Fibroblast of lung (primary cell): ENCODE results near the gene TGM5. TPM values are rescaled to one million over a fixed set of nuclear protein-coding genes. Genes with fewer than 3 reads are reported as not detected.
A peak's percentile ranks its signal among the peaks of the same experiment; 100 is the strongest.

Experiments
- DNase-seq, 2 donors: peaks; one replicate each; pipeline versions ENCODE4 v3.0.0 to v3.0.0-alpha.2; 2010; ENCODE audit warnings: low read depth in 2 of 2
- H2AFZ ChIP-seq: 2 replicates; pipeline ENCODE4 v1.5.1; 2012; ENCODE audit warnings: low read length, control low read depth, inconsistent platforms
- H3K27ac ChIP-seq: 2 replicates; pipeline ENCODE4 v1.5.1; 2011; ENCODE audit warnings: low read length, control low read depth; ENCODE audit not compliant: insufficient read depth
- H3K27me3 ChIP-seq: 2 replicates; pipeline ENCODE4 v1.5.1; 2011; ENCODE audit warnings: mild to moderate bottlenecking, low read length; ENCODE audit not compliant: control insufficient read depth, insufficient read depth
- H3K36me3 ChIP-seq: 2 replicates; pipeline ENCODE4 v1.5.1; 2011; ENCODE audit warnings: low read length; ENCODE audit not compliant: control insufficient read depth, insufficient read depth
- H3K4me1 ChIP-seq: 2 replicates; pipeline ENCODE4 v1.5.1; 2011; ENCODE audit warnings: low read length; ENCODE audit not compliant: control insufficient read depth, insufficient read depth; ENCODE audit errors: extremely low read depth
- H3K4me2 ChIP-seq: 2 replicates; pipeline ENCODE4 v1.5.1; 2011; ENCODE audit warnings: low read length, control low read depth; ENCODE audit not compliant: insufficient read depth; ENCODE audit errors: extremely low read depth
- H3K4me3 ChIP-seq, 4 experiments: fragments of 200-600 bp in 1 of 4; sonication (generic) in 1 of 4; replicated peaks in 1 of 4; 2 replicates each; pipeline ENCODE4 v1.5.1; 2011 to 2016; ENCODE audit warnings: low read length in 4 of 4, low read depth in 3 of 4, mild to moderate bottlenecking in 3 of 4, control low read depth in 2 of 4, inconsistent platforms in 1 of 4, mixed read lengths in 1 of 4; ENCODE audit not compliant: insufficient read depth in 1 of 4; ENCODE audit errors: control extremely low read depth in 1 of 4
- H3K79me2 ChIP-seq: 2 replicates; pipeline ENCODE4 v1.5.1; 2012; ENCODE audit warnings: mild to moderate bottlenecking, low read length, inconsistent platforms; ENCODE audit not compliant: control insufficient read depth, insufficient read depth
- H3K9ac ChIP-seq: 2 replicates; pipeline ENCODE4 v1.5.1; 2011; ENCODE audit warnings: mild to moderate bottlenecking, low read length, control low read depth; ENCODE audit not compliant: insufficient read depth
- H3K9me3 ChIP-seq: 2 replicates; pipeline ENCODE4 v1.5.1; 2012; ENCODE audit warnings: low read depth, low read length; ENCODE audit not compliant: control insufficient read depth, insufficient read depth
- H4K20me1 ChIP-seq: 2 replicates; pipeline ENCODE4 v1.5.1; 2011; ENCODE audit warnings: low read length; ENCODE audit not compliant: control insufficient read depth, insufficient read depth; ENCODE audit errors: extremely low read depth
- CTCF ChIP-seq, 2 donors: IDR thresholded peaks in 1 of 2; conservative IDR thresholded peaks in 1 of 2; 1 replicate in 1 of 2; 2 replicates in 1 of 2; pipeline ENCODE4 v1.5.1; 2011 to 2012; ENCODE audit warnings: low read length in 2 of 2, control low read depth in 1 of 2, inconsistent platforms in 1 of 2, low read depth in 1 of 2, mild to moderate bottlenecking in 1 of 2
- EZH2 ChIP-seq: IDR thresholded peaks from 2 replicates; pipeline ENCODE4 v1.5.1; 2012; ENCODE audit warnings: low read length, control low read depth, mild to moderate bottlenecking; ENCODE audit errors: missing control alignments
- polyA plus RNA-seq, 2 donors: library from polyadenylated mRNA; depleted of rRNA in 1 of 2; stranded (reverse) in 1 of 2; unstranded in 1 of 2; fragments of >200 nt; gene quantifications; 2 replicates each; pipeline ENCODE4 v1.2.1, GENCODE V29; 2011 to 2012; ENCODE audit warnings: missing spikeins in 1 of 2
- total RNA-seq: library from RNA; depleted of rRNA; stranded (reverse); fragments of >200 nt; gene quantifications from 2 replicates; pipeline ENCODE4 v1.2.1, GENCODE V29; 2014

The TGM5 gene
- total and polyA plus RNA-seq, 2 donors (not counting 1 experiment from before 2014, with no cell fraction given): under 0.01 to 0.03 TPM

- no peak overlapping the region for H2AFZ ChIP-seq
- H3K36me3 ChIP-seq: no peaks in the 10 kb centered on the region
- peaks cover 28% of the 10 kb centered on the region for H3K27me3 ChIP-seq
- H4K20me1 ChIP-seq: no peaks in the 10 kb centered on the region
- no peaks in the 10 kb centered on the region for H3K79me2 ChIP-seq
- H3K4me2 ChIP-seq: no peak overlapping the region
- no peak overlapping the region for H3K9ac ChIP-seq
- H3K4me3 ChIP-seq: no peak overlapping the region
- no peaks in the 10 kb centered on the region for H3K9me3 ChIP-seq
- no peak overlapping the region for H3K27ac ChIP-seq
- DNase-seq: no peak
- TF ChIP-seq CTCF (conservative IDR thresholded peaks at IDR 0.05 in 1 of 2, IDR thresholded peaks at IDR 0.05 in 1 of 2; ENCODE audit: low read depth in 1 of 2, low read length in 2 of 2): no peak
- no peak for TF ChIP-seq EZH2
- no peaks in the 10 kb centered on the region for H3K4me1 ChIP-seq
Observed at GRCh38 chr15:43242616-43243015, 24.1 kb downstream of the TGM5 start.

DNA sequence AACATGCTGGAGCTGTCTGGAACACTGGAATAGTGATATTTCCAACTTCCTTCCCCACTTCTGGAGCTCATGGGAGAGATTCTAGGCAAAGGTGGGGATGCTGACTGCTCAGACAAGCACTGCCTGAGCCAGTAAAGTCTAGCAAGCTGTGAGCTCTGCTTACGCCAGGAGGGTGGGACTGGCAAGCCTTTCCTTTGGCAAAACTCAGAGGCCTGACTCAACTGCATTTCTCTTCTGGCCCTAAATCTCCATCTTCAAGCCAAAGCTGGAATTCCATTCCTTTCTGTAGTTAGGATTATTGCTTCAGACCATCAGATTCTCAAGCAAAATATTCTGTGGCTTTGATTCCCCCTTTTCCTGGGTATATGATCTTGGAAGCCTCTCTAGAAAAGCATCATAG is 25.6 kb downstream of the TGM5 start:
- no peaks in the 10 kb centered on the region for H3K79me2 ChIP-seq
- H4K20me1 ChIP-seq: no peaks in the 10 kb centered on the region
- no peak overlapping the region for H3K9ac ChIP-seq
- TF ChIP-seq CTCF (conservative IDR thresholded peaks at IDR 0.05 in 1 of 2, IDR thresholded peaks at IDR 0.05 in 1 of 2; ENCODE audit: low read depth in 1 of 2, low read length in 2 of 2): no peak
- no peak for TF ChIP-seq EZH2
- no peak overlapping the region for H2AFZ ChIP-seq
- H3K4me1 ChIP-seq: no peaks in the 10 kb centered on the region
- no peaks in the 10 kb centered on the region for H3K36me3 ChIP-seq
- H3K27ac ChIP-seq: no peak overlapping the region
- H3K27me3 ChIP-seq: peaks cover 24% of the 10 kb centered on the region
- H3K4me2 ChIP-seq: no peak overlapping the region
- no peak overlapping the region for H3K4me3 ChIP-seq
- peak; percentile 34 to 90 for DNase-seq
- H3K9me3 ChIP-seq: no peaks in the 10 kb centered on the region

DNA sequence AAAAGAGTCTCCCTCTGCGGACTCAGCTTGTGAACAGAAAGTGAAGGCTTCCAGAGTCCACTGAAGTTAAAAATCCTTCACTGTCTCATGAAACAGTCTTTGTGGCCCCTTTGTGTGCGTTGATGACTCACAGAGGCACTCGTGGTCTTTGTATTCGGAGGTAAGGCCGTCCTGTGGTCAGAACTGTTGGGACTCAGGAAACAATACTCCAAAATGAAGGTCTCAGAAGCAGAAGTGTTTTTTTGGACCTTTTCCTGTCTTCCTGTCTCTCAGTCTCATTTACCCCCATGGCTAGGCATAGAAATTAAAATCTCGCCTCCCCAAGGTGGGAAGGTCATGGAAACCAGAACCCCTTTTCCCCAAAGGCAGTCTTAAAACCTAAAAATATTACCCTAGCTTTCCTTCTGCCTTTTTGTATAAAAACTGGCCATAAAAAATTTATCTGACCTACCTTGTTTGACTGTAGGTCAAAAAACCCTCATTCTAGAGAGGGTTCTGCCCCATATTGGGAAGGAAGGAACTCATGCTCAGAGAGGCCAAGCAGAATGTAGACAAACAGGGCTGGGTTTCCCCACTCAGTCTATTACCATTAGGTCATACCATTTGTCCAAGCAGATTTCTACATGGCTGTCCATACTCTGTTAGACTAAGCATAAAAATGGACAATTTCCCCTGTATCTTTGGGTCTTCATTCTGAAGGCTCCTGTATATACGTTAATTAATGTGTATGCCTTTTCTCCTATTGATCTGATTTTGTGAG is 26.8 kb downstream of the TGM5 start:
- TF ChIP-seq EZH2 (no peak), CTCF (conservative IDR thresholded peaks at IDR 0.05 in 1 of 2, IDR thresholded peaks at IDR 0.05 in 1 of 2; ENCODE audit: low read depth in 1 of 2, low read length in 2 of 2) (no peak)
- Histone ChIP-seq H3K27me3 (peaks cover 28% of the 10 kb centered on the region), H3K9me3 (no peaks in the 10 kb centered on the region), H2AFZ (no peak overlapping the region), H3K4me1 (no peaks in the 10 kb centered on the region), H3K27ac (no peak overlapping the region), H3K79me2 (no peaks in the 10 kb centered on the region), H3K36me3 (no peaks in the 10 kb centered on the region), H3K4me2 (no peak overlapping the region), H4K20me1 (no peaks in the 10 kb centered on the region), H3K4me3 (no peak overlapping the region), H3K9ac (no peak overlapping the region)
- peak in 1 of 2 donors; percentile 83 for DNase-seq
